Activated naive CD8-positive, alpha-beta T cell (primary cell): ENCODE data around the gene TET1.
"Not testable (repeated sequence)": the region's sequence is repeated elsewhere in the genome, so short reads cannot be mapped to it uniquely, and the experiment has no call there.

Source experiments
- H3K27ac Mint-ChIP-seq: one replicate; pipeline ENCODE4 v1.8.0; 2021; ENCODE audit warnings: mixed read lengths
- H3K27me3 Mint-ChIP-seq: one replicate; pipeline ENCODE4 v1.8.0; 2021; ENCODE audit warnings: mixed read lengths
- H3K36me3 Mint-ChIP-seq: one replicate; pipeline ENCODE4 v1.8.0; 2021; ENCODE audit warnings: mixed read lengths
- H3K4me1 Mint-ChIP-seq: one replicate; pipeline ENCODE4 v1.8.0; 2021; ENCODE audit warnings: low read depth, mixed read lengths
- H3K4me3 Mint-ChIP-seq: one replicate; pipeline ENCODE4 v1.8.0; 2021; ENCODE audit warnings: mild to moderate bottlenecking, mixed read lengths
- H3K9me3 Mint-ChIP-seq: one replicate; pipeline ENCODE4 v1.8.0; 2021; ENCODE audit warnings: low read depth, mixed read lengths

TET1 gene

GRCh38 chr10:68617691-68618090 is 57.6 kb downstream of the TET1 start:
- not testable (repeated sequence) for H3K36me3 Mint-ChIP-seq, H3K9me3 Mint-ChIP-seq, H3K4me1 Mint-ChIP-seq, H3K27ac Mint-ChIP-seq, H3K4me3 Mint-ChIP-seq, H3K27me3 Mint-ChIP-seq

- no peak overlapping the region for H3K27ac Mint-ChIP-seq
- H3K4me1 Mint-ChIP-seq, result no peaks in the 10 kb centered on the region
- no peaks in the 10 kb centered on the region for H3K9me3 Mint-ChIP-seq
- H3K4me3 Mint-ChIP-seq, result no peak overlapping the region
- peaks cover 4% of the 10 kb centered on the region for H3K36me3 Mint-ChIP-seq
- no peaks in the 10 kb centered on the region for H3K27me3 Mint-ChIP-seq
These were observed 58.1 kb downstream of the TET1 start for GRCh38 chr10:68618234-68618633.

- Mint-ChIP-seq H3K4me1 (peaks cover 2% of the 10 kb centered on the region), H3K36me3 (peaks cover 2% of the 10 kb centered on the region), H3K9me3 (no peaks in the 10 kb centered on the region), H3K27ac (no peak overlapping the region), H3K4me3 (no peak overlapping the region), H3K27me3 (no peaks in the 10 kb centered on the region)
These were observed 59.5 kb downstream of the TET1 start for GRCh38 chr10:68619595-68619994.

GRCh38 chr10:68625316-68625921 is 65.3 kb downstream of the TET1 start:
- H3K4me3 Mint-ChIP-seq, result no peak overlapping the region
- peak overlapping the region; percentile 82 for H3K27ac Mint-ChIP-seq
- H3K36me3 Mint-ChIP-seq, result no peaks in the 10 kb centered on the region
- H3K4me1 Mint-ChIP-seq, result peaks cover 32% of the 10 kb centered on the region
- no peaks in the 10 kb centered on the region for H3K27me3 Mint-ChIP-seq
- H3K9me3 Mint-ChIP-seq, result no peaks in the 10 kb centered on the region

- Mint-ChIP-seq H3K4me3 (no peak overlapping the region), H3K36me3 (no peaks in the 10 kb centered on the region), H3K27me3 (no peaks in the 10 kb centered on the region)
These were observed 68.5 kb downstream of the TET1 start for GRCh38 chr10:68628576-68629127.

DNA sequence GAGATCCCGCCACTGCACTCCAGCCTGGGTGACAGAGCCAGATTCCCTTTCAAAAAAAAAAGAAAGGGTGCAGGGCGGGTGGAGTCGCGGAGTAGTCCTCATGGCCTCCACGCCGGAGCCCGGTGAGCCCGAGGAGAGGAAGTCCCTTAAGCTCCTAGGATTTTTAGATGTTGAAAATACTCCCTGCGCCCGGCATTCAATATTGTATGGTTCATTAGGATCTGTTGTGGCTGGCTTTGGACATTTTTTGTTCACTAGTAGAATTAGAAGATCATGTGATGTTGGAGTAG is 72.1 kb downstream of the TET1 start:
- H3K27ac Mint-ChIP-seq, H3K4me3 Mint-ChIP-seq, H3K27me3 Mint-ChIP-seq, H3K9me3 Mint-ChIP-seq, H3K36me3 Mint-ChIP-seq: not testable (repeated sequence)
- peaks cover 18% of the 10 kb centered on the region for H3K4me1 Mint-ChIP-seq

More at GRCh38 chr10:68628576-68629127, 68.5 kb downstream of the TET1 start:
- Mint-ChIP-seq H3K27ac (no peak overlapping the region), H3K4me1 (peaks cover 34% of the 10 kb centered on the region), H3K9me3 (no peaks in the 10 kb centered on the region)

DNA sequence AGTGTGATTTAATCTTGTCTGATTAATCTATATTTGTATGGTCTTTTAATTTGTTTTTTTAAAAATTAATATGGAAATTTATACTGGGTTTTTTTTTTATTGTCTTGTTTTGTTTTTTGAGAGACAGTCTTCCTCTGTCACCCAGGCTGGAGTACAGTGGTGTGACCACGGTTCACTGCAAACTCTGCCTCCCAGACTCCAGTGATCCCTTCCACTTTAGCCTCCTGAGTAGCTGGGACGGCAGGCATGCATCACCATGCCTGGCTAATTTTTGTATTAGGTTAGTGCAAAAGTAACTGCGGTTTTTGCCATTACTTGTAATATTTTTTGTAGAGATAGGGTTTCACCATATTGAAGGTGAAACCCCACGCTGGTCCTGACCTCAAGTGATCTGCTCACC is 73.1 kb downstream of the TET1 start:
- H3K4me1 Mint-ChIP-seq, result peaks cover 14% of the 10 kb centered on the region
- peaks cover 3% of the 10 kb centered on the region for H3K36me3 Mint-ChIP-seq
- H3K9me3 Mint-ChIP-seq, result no peaks in the 10 kb centered on the region
- no peak overlapping the region for H3K27ac Mint-ChIP-seq
- no peak overlapping the region for H3K4me3 Mint-ChIP-seq
- no peaks in the 10 kb centered on the region for H3K27me3 Mint-ChIP-seq

GRCh38 chr10:68633816-68634466 is 73.8 kb downstream of the TET1 start:
- Mint-ChIP-seq H3K4me3 (no peak overlapping the region), H3K27me3 (no peaks in the 10 kb centered on the region), H3K4me1 (peaks cover 8% of the 10 kb centered on the region), H3K9me3 (no peaks in the 10 kb centered on the region), H3K36me3 (peaks cover 3% of the 10 kb centered on the region), H3K27ac (no peak overlapping the region)

DNA sequence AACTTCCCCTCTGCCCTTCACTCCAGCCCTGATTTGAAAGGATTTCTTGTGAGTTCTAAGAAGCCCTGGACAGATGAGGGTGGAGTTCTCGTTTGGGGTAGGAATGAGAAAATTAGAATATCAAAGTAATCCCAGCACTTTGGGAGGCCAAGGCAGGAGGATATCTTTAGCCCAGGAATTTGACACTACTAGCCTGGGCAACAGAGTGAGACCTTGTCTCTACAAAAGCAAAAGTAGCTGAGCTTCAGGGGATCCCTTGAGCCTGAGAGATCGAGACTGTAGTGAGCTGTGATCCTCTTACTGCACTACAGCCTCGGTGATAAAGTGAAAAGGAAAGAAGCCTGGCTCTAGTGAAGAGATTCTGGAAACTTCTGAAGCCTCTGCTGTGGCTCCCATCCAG is 76.2 kb downstream of the TET1 start:
- Mint-ChIP-seq H3K27ac (no peak overlapping the region), H3K36me3 (peaks cover 3% of the 10 kb centered on the region), H3K4me1 (no peaks in the 10 kb centered on the region), H3K9me3 (no peaks in the 10 kb centered on the region), H3K27me3 (no peaks in the 10 kb centered on the region), H3K4me3 (no peak overlapping the region)

DNA sequence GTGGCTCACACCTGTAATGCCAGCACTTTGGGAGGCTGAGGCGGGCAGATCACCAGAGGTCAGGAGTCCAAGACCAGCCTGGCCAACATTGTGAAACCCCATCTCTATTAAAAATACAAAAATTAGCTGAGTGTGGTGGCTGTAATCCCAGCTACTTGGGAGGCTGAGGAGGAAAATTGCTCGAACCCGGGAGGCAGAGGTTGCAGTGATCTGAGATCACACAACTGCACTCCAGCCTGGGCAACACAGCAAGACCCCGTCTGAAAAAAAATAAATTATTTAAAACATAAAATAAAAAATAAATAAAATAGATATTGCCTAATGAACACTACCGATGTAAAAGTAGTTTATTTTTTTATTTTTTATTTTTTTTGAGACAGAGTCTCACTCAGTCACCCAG is 83.4 kb downstream of the TET1 start:
- not testable (repeated sequence) for H3K27ac Mint-ChIP-seq, H3K4me1 Mint-ChIP-seq, H3K9me3 Mint-ChIP-seq, H3K27me3 Mint-ChIP-seq, H3K4me3 Mint-ChIP-seq
- peaks cover 12% of the 10 kb centered on the region for H3K36me3 Mint-ChIP-seq

DNA sequence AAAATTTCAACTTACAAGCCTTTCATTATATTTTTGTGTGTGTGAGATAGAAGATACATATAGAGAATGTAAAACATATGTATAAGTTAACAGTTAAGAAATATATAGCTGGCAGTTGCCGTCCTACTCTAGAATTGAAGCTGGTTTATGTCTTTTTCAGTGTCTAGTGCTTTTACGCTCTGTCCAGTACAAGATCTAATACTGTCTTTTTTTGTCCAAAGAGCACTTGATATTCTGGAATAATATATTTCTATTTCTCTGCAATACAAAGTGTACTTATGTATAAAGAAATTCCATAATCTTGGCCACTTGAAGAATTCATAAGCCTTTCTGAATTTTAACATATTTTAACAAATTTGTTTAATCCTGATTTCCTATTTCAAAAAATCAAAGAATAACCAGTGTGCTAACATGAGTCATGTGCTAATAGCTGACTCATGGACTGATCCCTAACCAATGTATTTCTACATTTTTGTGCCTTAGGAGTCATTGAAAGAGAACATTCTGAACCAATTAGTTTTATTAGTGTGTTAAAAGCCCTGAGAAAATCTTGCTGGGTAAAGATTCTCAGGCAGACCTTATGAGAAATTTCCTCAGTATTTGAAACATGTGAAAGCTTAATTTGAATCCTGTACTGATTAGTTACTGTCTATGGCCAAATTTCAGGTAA is 87.7 kb downstream of the TET1 start:
- Mint-ChIP-seq H3K9me3 (no peaks in the 10 kb centered on the region), H3K4me3 (no peak overlapping the region), H3K27me3 (no peaks in the 10 kb centered on the region), H3K4me1 (peaks cover 4% of the 10 kb centered on the region), H3K36me3 (peaks cover 15% of the 10 kb centered on the region), H3K27ac (no peak overlapping the region)

GRCh38 chr10:68655620-68656126 is 95.5 kb downstream of the TET1 start:
- Mint-ChIP-seq H3K9me3 (no peaks in the 10 kb centered on the region), H3K27ac (no peak overlapping the region), H3K36me3 (peaks cover 8% of the 10 kb centered on the region), H3K27me3 (no peaks in the 10 kb centered on the region), H3K4me3 (no peak overlapping the region), H3K4me1 (no peaks in the 10 kb centered on the region)

- Mint-ChIP-seq H3K27ac (no peak overlapping the region), H3K27me3 (no peaks in the 10 kb centered on the region), H3K36me3 (peaks cover 9% of the 10 kb centered on the region), H3K4me3 (no peak overlapping the region), H3K4me1 (no peaks in the 10 kb centered on the region), H3K9me3 (no peaks in the 10 kb centered on the region)
These were observed 105.7 kb downstream of the TET1 start for GRCh38 chr10:68665841-68666240.

DNA sequence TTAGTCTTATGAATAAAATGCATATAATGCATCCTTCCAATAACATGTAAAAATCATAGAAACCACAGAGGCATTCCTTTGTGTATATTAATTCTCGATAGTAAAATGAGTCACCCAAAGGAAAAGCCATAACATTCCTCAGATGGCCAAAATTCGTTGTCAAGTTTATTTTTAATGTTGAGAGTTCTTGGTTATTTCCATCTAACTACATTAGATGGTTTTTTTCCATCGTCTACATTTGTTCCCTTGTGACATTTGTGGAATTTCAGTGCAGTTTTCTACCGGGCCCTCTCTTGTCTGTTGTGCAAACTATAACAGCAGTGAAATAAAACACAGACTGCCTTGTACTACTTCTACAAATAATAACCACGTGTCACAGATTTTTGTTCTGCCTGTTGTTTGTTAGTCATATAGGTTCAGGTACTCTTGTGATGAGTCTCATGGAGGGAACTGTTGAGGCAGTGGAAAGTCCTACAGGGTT is 106.2 kb downstream of the TET1 start:
- Mint-ChIP-seq H3K27ac (no peak overlapping the region), H3K4me3 (no peak overlapping the region), H3K36me3 (peaks cover 11% of the 10 kb centered on the region), H3K9me3 (no peaks in the 10 kb centered on the region), H3K4me1 (no peaks in the 10 kb centered on the region), H3K27me3 (no peaks in the 10 kb centered on the region)

- no peak overlapping the region for H3K4me3 Mint-ChIP-seq
- H3K27me3 Mint-ChIP-seq, result no peaks in the 10 kb centered on the region
- H3K27ac Mint-ChIP-seq, result no peak overlapping the region
- H3K36me3 Mint-ChIP-seq, result peaks cover 13% of the 10 kb centered on the region
- H3K4me1 Mint-ChIP-seq, result no peaks in the 10 kb centered on the region
- no peaks in the 10 kb centered on the region for H3K9me3 Mint-ChIP-seq
These were observed 108.1 kb downstream of the TET1 start for GRCh38 chr10:68668231-68668630.
